RPMI8226 (cell line): ENCODE data around the gene RPTOR.

Experiments used
- DNase-seq: peaks from one replicate; pipeline ENCODE4 v3.0.0-alpha.2; 2015

The RPTOR gene

DNA sequence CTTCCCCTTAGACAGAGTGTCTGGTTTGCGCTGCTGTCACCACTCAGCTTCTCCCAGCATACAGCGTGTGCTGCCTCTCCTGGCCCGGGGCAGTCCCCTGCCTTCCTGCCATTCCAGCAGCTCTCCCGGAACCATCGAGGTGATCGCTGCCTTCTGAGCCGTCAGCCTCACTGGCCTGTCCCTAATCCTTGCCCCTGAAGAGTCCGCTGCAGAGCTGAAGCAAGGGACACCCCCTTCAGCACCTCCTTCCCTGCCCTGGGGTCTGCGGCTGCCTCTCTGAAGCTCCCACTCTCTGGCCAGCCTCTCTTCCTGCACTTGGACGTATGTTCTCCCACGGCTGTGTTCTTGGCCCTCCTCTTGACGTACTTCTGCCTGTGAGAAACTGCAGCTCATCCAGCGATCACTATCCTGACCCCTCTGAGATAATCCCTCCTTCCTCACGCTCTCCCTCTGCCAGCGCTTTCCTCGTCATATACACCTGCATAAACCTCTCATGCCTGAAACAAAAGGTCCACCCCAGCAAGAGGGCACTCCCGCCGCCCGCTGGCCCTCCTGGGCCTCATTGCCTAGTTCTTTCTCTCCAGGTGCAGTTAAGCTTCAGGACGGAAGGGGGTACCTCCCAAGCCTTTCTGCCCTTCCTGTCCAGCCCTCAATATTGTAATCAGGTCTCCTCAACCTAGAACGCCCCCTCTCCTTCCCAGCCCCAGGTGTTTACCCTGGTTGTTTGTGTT, 226.4 kb downstream of the RPTOR start:
- DNase-seq: no peak

DNA sequence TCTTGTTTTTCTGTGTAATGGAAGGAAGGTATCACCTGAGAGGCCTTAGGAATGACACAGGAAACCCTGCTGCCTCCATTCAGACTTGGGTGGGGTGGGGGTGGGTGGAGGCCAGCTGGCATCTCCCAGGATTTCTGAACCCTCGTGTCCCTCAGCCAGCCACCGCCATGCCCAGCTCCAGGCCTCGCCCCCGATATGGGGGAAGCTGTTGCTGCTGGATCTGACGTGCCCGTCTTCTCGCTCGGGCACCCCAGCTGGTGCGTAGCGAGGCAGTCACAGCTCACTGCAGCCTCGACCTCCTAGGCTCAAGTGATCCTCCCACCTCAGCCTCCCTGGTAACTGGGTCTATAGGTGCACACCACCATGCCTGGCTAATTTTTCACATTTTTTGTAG, 227.0 kb downstream of the RPTOR start:
- no peak for DNase-seq

- no peak for DNase-seq
Observed at GRCh38 chr17:80772906-80773242, 228.2 kb downstream of the RPTOR start.

DNA sequence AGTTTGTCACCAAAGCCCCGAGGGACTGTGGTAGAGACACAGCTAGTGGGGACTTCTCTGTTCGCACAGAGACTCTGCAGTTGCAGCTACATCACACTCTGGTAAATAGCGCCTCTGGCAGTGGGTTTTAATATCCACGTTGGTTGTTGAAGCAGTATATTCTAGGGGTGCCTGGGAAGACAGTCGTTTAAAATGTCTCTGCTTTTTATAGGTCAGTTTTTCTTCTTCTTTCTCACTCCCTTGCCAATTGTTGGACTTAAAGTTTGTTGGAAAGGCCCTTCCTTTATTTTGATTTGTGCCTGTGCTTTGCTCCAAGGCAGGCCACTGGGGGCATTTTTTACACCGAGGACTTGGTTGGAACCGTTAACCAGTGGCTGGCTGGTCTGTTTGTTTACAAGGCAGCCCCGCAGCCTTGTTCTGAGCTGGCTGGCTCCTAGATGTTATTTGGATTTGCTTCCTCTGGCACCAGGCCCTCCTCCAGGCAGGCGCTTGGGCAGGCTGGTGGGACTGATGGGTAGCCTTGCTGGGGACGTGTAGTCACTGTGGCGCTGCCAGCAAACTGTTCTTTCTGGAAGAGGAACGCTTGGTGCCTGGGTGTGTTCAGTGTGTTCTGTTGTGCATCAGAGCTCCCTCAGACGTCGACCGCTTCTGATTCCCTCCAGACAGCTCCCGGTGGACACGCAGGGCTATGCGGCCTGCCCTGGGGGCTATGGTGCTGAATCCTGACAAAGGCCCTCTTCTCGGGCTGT, 228.8 kb downstream of the RPTOR start:
- DNase-seq: no peak

DNA sequence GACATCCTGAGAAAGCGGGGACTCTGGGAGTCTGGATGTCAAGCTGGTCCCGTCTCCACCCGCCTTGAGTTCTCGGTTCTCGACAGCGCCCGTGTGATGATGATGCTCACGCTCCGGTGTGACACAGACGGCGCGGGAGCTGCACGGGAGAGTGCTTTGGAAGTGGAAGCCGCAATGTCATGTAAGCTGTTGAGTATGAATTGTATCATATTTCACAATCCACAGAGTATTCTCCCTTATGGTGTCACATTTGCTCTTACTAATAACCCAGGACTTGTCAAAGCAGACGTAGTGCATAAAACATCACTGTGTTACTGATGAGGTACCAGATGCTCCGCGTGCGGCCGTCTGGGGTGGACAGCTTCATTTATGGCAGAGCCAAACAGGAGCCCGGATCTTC, 229.5 kb downstream of the RPTOR start:
- DNase-seq: no peak

- DNase-seq: no peak
Observed at GRCh38 chr17:80774643-80775281, 230.1 kb downstream of the RPTOR start.

- DNase-seq: no peak
Observed at GRCh38 chr17:80775863-80776262, 231.2 kb downstream of the RPTOR start.

DNA sequence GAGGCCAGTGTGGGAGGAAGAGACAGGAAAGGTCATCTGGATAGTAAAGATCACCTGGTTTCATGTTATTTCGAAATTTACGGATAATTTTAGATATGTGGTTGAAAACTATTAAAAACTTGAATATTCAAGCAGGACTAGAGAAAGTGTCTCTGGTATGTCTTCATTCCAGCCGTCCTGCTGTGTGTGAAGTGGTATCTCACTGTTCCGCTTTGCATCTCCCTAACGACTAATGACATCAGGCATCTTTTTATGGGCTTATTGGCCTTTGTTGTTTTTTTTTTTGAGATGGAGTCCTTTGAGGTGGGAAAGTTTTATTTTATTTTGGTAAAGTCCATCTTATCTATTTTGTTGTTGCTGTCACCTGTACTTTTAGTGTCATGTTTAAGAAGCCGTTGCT, 232.6 kb downstream of the RPTOR start:
- no peak for DNase-seq

- DNase-seq: no peak
Observed at GRCh38 chr17:80778716-80779115, 234.1 kb downstream of the RPTOR start.

GRCh38 chr17:80779336-80779735, 234.7 kb downstream of the RPTOR start:
- DNase-seq: no peak

DNA sequence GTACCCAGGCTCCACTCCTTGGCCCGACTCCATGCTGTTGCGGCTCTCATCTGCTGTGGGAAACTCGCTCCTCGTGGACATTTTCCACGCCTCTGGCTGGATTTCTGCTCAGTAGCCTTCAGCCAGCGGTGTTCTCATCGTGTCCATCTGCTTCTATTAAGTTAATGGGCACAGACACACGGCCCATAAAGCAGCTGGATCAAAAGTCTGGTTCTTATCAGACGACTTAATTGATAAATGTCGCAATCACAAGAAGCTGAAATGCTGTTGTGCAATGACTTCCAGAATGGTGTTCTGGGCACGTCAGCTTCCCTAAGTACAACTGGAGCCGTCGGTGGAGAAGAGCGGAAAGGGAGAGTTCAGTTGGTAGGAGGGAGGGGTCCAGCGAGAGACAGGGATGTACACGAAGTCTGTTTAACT, 235.3 kb downstream of the RPTOR start:
- no peak for DNase-seq

DNA sequence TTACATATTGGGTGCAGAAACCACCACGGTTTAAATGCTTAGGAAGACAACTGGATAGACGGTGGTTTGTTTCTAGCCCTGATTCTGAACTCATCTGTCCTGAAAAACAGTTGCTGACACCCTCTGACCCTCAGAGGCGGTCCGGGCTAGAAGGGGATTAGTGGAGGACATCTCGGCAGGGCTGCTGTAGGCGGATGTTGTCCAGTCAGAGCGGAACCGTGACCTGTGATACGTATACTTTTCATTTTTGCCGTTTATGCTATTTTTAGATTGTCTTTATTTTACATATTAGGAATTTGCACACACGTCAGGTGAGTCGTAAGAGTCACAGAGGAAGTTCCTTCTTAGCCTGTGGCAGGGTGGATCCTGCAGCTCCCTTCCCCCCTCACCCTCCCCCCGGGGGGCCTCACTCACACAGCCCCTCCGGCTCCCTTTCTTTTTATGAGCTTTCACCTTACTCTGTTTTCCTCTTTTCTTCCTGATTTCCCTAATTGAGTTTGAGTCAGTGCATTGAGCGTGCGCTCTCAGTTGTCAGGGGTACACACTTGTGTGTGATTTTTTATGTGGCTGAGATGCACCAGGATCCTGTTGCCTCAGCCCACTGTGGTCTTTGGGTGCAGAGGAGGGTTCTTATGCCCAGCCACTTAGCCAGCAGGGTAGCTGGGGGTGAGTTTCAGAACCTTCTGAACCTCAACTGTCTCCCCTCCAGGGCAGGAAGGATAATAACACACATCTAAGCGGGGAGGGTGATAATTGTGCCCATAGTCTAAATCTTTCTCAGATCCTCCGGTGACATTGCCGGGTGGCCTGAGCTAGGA, 236.0 kb downstream of the RPTOR start:
- no peak for DNase-seq

DNA sequence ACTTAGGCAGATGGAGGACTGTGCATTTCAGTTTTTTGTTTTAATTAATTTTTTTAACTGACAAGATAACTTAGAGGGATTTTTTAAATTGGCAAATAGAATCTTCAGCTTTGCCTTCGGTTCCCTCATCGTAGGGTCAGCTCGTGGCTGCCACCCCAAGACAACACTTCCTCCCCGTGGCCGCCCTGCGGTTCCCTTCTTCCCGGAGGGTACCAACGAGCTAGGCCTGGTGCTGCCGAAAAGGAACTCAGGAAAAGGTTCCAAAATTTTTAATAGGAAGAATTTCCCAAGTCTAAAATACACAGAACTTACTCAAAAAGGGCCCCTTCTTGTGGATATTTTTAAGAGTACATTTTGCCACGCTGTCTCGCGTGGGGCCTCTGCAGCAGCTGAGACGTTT, 236.6 kb downstream of the RPTOR start:
- no peak for DNase-seq

- no peak for DNase-seq
Observed at GRCh38 chr17:80781807-80782277, 237.2 kb downstream of the RPTOR start.

GRCh38 chr17:80782536-80783427, 238.1 kb downstream of the RPTOR start:
- DNase-seq: no peak

- DNase-seq: no peak
Observed at GRCh38 chr17:80783486-80783885, 238.8 kb downstream of the RPTOR start.

DNA sequence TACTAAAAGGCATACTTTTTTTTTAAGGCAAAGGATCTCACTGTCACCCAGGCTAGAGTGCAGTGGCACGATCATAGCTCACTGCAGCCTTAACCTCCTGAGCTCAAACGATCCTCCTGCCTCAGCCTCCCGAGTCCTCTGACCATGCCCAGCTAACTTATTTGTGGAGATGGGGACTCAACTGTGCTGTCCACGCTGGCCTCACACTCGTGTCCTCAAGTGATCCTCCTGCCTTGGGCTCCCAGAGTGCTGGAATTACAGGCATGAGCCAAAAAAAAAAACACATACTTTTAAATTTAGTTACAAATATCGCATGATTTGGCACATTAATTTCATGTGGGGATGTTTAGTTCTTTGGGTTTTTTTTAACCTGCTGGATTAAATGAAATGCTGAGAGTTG, 239.3 kb downstream of the RPTOR start:
- DNase-seq: no peak

DNA sequence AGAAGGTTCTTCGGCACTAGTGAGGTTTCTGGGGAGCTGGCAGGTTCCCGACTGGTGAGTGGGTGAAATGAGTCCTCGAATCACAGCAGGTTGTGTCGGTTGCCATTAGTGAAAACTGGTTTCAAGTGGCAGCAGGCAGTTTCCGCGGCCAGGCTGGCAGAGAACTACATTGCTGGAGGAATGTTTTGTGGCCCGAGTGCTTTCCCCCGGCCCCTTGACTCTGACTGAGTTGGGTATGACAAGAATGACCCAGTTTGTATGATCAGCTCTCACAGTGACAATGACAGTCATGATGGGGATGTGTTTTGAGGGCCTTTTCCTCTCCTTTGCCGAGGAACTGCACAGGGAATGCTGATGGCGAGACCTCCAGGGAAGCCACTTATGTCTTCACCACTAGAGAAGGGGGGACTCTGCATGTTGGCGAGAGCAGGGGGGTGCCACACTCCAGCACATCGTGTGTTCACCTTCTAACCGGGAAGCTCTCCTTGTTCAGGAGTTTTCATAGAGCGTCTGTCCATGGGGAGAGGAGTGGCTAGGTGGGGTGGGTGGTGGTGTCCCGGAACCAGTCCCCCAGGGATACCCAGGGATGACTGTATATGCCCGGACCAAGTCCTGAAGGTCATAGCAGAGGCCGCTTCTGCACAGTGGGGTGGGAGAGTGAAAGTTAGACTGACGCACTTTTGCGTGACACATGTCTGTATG, 241.0 kb downstream of the RPTOR start:
- DNase-seq: no peak

GRCh38 chr17:80786470-80786869, 241.8 kb downstream of the RPTOR start:
- no peak for DNase-seq

DNA sequence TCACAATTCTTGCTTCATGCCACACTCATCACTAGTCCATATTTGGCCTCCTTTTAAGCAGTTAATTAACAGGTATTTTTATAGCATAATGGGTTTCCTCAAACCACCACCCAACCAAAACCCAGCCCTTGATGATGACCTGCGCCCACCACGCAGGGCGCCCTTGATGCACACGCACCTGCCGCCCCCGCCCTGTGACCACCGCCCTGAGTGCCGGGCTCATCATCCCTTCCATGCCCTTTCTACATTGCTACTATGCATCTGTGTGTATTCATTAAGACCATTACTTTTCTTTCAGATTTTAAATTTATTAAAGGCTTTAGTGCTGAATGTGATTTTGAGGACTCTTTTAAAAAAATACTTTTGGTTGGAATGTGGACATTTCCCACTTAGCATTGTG, 242.2 kb downstream of the RPTOR start:
- DNase-seq: no peak

DNA sequence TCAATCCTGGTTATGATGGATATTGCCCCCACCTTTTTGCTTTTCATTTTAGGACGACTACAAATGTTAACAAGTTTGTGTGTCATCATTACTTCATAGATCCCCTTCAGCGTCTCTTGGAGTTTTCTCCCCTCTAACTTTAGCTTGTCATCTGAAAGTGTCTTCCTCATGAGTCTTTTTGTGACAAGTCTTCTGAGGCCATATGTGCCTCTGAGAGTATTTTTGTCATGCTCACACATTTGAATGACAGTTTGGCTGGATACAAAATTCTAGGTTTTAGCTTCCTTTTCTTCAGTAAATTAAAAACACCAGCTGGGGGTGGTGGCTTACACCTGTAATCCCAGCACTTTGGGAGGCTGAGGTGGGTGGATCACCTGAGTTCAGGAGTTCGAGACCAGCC, 243.2 kb downstream of the RPTOR start:
- DNase-seq: no peak
